Psoas muscle (tissue), 8 donors: ENCODE measurements around the gene VAMP1. TPM values are rescaled to one million over a fixed set of nuclear protein-coding genes. Genes with fewer than 3 reads are reported as not detected.
A peak's percentile ranks its signal among the peaks of the same experiment; 100 is the strongest.

ENCODE experiments used
- ATAC-seq, 4 donors: fragments of 200-7000 bp; cut with Tn5 transposase; one replicate each; pipeline ENCODE4 v1.9.1; 2020; ENCODE audit warnings: moderate library complexity in 3 of 4, mild to moderate bottlenecking in 2 of 4
- DNase-seq, 2 donors: peaks; one replicate each; pipeline ENCODE4 v3.0.0-alpha.2; 2020
- H3K27ac ChIP-seq: fragments of 200-600 bp; one replicate; pipeline ENCODE4 v1.8.0; 2022
- H3K27me3 ChIP-seq, 3 donors: fragments of 200-600 bp in 1 of 3; one replicate each; pipeline versions ENCODE4 v1.6.1 to v1.8.0; 2013 to 2022; ENCODE audit warnings: low read length in 2 of 3, mild to moderate bottlenecking in 2 of 3, moderate library complexity in 1 of 3; ENCODE audit not compliant: insufficient read depth in 3 of 3
- H3K36me3 ChIP-seq, 2 donors: fragments of 200-600 bp in 1 of 2; one replicate each; pipeline versions ENCODE4 v1.6.1 to v1.8.0; 2013 to 2022; ENCODE audit warnings: low read depth in 1 of 2, mild to moderate bottlenecking in 1 of 2, moderate library complexity in 1 of 2; ENCODE audit not compliant: insufficient read depth in 1 of 2
- H3K4me1 ChIP-seq: fragments of 200-600 bp; one replicate; pipeline ENCODE4 v1.8.0; 2022
- H3K4me3 ChIP-seq: fragments of 200-600 bp; one replicate; pipeline ENCODE4 v1.8.0; 2022; ENCODE audit warnings: mild to moderate bottlenecking
- H3K9me3 ChIP-seq: fragments of 200-600 bp; one replicate; pipeline ENCODE4 v1.8.0; 2022
- CTCF ChIP-seq: fragments of 200-600 bp; IDR thresholded peaks from one replicate; pipeline ENCODE4 v1.8.0; 2022; ENCODE audit warnings: antibody characterized with exemption
- WGBS, 3 donors: extraction: QIAGEN DNeasy Blood & Tissue Kit; methylation state at CpG; one replicate each; pipeline versions ENCODE4 v1.1.6 to v1.1.7; 2013; 5-methylcytosine and 5-hydroxymethylcytosine counted together
- intact Hi-C, 2 donors: fragments of 100-400 bp; cut with DNase I; formaldehyde crosslinking; loops; one replicate each; pipeline versions ENCODE4 v1.11.0 to v1.14.2; 2022
- polyA plus RNA-seq, 3 donors: library from polyadenylated mRNA; stranded (reverse); fragments of 200-250 nt; gene quantifications; one replicate each; pipeline ENCODE4 v1.2.3, GENCODE V29; 2013
- total RNA-seq, 4 donors: library from RNA; stranded (reverse); fragmentation: NEBNext Ultra II Directional in 2 of 4; extraction: Animal tissue kit (Norgen Biotek cat#: 25700) in 2 of 4; gene quantifications; one replicate each; pipeline versions ENCODE4 v1.2.1 to v1.2.4, GENCODE V29; 2021 to 2023
- donor health status: healthy with polysubstance abuse.
- donor health status: DM: no; HTN: no; CAD: no; lungs with moderate emphysema.
- donor health status: Bipolar disorder and iron deficiency.
- donor health status: healthy.
- donor health status: DM: yes; HTN: yes; CAD: no.
- donor health status: DM: no; HTN: no; CAD: no.
- donor health status: DM: no; HTN: no; CAD: no.
- donor health status: DM: yes; HTN: yes; CAD: no.

VAMP1 gene
- total and polyA plus RNA-seq, 7 donors: 1.5 to 16.9 (median 2.1) TPM

- no peak overlapping the region for H3K4me3 ChIP-seq
- DNase-seq (no peak), ATAC-seq (no peak)
- peaks cover 11% of the 10 kb centered on the region for H3K4me1 ChIP-seq
- no peaks in the 10 kb centered on the region for H3K9me3 ChIP-seq
- H3K27me3 ChIP-seq: no peaks in the 10 kb centered on the region
- H3K36me3 ChIP-seq: peaks cover 15 to 99% of the 10 kb centered on the region in 2 donors
- no peak for TF ChIP-seq CTCF
- intact Hi-C loops: no loop called here
- 86 to 88% (median 87%) methylated on average over 2 of the region's 2 CpGs for WGBS, 3 donors
- H3K27ac ChIP-seq: no peak overlapping the region
Observed at GRCh38 chr12:6459004-6459337, 11.5 kb downstream of the VAMP1 start.

- Histone ChIP-seq H3K27me3 (no peaks in the 10 kb centered on the region), H3K36me3 (peaks cover 15 to 99% of the 10 kb centered on the region in 2 donors), H3K4me3 (no peak overlapping the region), H3K27ac (no peak overlapping the region), H3K9me3 (no peaks in the 10 kb centered on the region), H3K4me1 (peaks cover 11% of the 10 kb centered on the region)
- intact Hi-C loops: no loop called here
- ATAC-seq: no peak
- no peak for TF ChIP-seq CTCF
- 88 to 90% (median 90%) methylated on average over 14 of the region's 14 CpGs for WGBS, 3 donors
- no peak for DNase-seq
Observed at GRCh38 chr12:6458281-6459003, 12.0 kb downstream of the VAMP1 start.

GRCh38 chr12:6457220-6457945 lies 13.1 kb downstream of the VAMP1 start:
- Histone ChIP-seq H3K4me3 (no peak overlapping the region), H3K27ac (no peak overlapping the region), H3K9me3 (no peaks in the 10 kb centered on the region), H3K27me3 (no peaks in the 10 kb centered on the region), H3K4me1 (peaks cover 22% of the 10 kb centered on the region), H3K36me3 (peaks cover 9 to 94% of the 10 kb centered on the region in 2 donors)
- TF ChIP-seq CTCF: no peak
- WGBS, 3 donors: 85 to 93% (median 86%) methylated on average over 12 of the region's 12 CpGs
- ATAC-seq: no peak
- intact Hi-C loops: no loop called here
- no peak for DNase-seq

GRCh38 chr12:6452944-6453630 lies 17.4 kb downstream of the VAMP1 start:
- Histone ChIP-seq H3K36me3 (peaks cover 6 to 52% of the 10 kb centered on the region in 2 donors), H3K4me1 (peaks cover 11% of the 10 kb centered on the region), H3K4me3 (peak overlapping the region; percentile 90), H3K9me3 (no peaks in the 10 kb centered on the region), H3K27me3 (no peaks in the 10 kb centered on the region), H3K27ac (peak overlapping the region; percentile 95)
- ATAC-seq (peak in 2 of 4 donors; percentile 10 to 11), DNase-seq (no peak)
- intact Hi-C loops: loop anchor here (1.0 to 5.0 kb wide), 2 partner anchors 15 to 126 kb away; no protein-coding TSS in a partner anchor
- 27 to 43% (median 34%) methylated on average over 17 of the region's 17 CpGs for WGBS, 3 donors
- no peak for TF ChIP-seq CTCF
